IPS-NIHi11 (cell line): ENCODE data around the gene TNS1.

Experiments
- DNase-seq: peaks from one replicate; pipeline ENCODE4 v3.0.0; 2012; ENCODE audit warnings: mixed read lengths, low spot score

The TNS1 gene

DNA sequence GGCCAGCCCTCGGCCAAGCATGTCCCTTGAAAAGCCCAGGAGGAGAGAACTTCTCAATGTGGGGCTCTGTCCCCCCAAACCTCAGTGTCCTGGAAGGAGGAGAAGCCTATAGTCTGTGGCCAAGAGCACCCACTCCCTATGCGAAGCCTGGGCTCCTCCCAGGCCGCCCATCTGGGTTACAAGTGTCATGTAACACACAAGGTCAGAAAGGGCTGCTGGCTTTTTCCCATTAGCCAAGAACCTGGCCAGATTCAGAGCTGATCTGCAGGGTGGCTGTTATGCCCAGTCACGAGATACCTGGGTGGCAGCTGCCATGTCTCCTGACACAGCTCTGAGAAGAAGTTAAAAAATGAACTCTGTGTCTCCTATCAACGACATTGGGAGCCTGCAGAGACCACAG lies 170.7 kb downstream of the TNS1 start:
- no peak for DNase-seq

DNA sequence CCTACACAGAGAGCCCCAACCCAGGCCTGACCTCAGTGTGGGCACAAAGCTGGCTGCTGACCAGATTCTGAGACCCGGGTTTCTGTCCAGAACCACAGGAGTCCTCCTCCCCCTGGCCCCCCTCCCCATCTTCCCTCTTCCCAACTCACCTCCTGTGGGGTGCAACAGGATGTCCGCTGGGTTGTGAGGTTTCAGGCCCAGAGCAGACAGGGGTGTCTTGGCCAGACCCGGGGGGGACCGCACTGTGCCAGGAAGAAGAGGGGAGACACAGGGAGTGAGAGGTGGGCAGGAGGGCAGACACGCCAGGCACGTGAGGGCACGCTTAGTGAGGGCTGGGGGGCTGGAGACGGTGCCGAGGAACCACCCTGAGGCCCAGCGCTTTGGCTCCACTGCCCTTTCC lies 171.5 kb downstream of the TNS1 start:
- DNase-seq = no peak

DNA sequence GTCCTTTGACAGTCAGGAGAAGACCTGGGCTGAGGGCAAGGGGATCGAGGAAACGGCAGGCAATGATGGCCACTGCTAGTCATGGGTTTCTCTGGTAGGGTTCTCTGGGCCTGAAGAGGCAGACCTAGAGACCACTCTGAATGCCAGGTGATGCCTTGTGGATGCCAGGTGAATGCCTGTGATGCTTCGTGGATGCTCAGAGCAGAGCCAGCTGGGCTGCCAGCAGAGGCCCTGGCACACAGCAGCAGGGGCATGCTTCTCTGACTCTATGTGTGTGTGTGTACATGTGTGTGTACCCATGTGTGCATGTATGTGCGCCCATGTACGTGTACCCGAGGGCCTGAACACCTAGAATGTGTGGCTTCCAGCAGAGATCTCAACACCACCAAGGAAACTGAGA lies 172.0 kb downstream of the TNS1 start:
- DNase-seq = no peak

DNA sequence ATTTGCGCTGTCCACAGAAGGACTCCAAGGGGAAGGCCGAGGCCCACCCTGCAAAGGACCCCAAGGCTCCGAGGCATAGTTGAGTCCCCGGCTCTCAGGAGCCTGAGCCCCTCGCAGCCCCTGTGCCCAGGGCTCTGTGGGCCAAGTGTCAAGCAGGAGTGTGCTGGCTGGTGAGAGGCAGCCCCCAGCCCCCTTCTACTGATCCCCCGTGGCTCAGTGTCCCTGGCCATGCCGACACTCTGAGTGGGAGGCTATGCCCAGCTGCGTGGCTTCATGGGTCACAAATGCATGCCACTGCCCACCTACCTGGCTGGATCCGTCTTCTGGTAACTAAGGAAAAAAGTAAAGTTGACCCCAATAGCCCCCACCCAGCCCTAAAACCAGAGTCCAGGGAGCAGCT lies 172.7 kb downstream of the TNS1 start:
- DNase-seq = no peak

- no peak for DNase-seq
Observed at GRCh38 chr2:217829420-217829819, 173.4 kb downstream of the TNS1 start.

DNA sequence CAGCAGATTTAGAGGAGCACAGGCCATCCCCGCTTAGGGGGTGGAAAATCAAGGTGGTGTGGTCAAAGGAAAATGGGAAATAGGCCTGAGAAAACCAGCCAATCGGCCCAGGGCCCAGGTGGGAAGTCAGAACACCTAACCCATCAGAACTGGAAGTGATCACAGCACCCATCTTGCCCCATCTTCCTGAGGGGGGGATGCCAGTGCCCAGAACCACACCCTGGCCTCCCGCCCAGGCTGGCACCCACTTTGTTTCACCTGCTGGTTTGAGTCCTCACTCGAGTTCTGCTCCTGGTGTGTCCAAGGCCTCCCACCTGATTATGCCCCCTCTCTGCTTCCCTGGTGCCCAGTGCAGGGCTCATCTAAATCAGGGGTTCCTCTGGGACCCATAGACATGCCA lies 174.5 kb downstream of the TNS1 start:
- DNase-seq = no peak

- no peak for DNase-seq
Observed at GRCh38 chr2:217827430-217828201, 175.2 kb downstream of the TNS1 start.

DNA sequence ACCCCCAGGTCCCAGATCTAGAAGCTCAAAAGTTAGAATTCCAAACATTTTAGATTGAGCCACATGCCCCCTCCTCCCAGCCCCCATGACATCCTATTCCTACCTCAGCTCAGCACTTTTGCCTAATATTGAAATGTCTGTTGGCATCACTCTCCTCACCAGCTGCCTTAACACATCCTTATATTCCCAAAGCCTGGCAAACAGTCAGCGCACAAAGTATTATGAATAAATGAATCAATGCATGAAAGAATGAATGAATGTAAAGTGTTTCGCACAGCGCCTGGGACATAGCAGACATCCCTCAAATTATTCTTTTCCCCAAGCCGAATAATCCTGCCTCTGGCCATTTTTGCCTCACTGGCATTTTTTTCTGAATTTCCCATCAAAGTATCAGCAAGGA lies 175.8 kb downstream of the TNS1 start:
- DNase-seq = no peak

- peak; percentile 61 for DNase-seq
Observed at GRCh38 chr2:217826520-217826919, 176.3 kb downstream of the TNS1 start.

- DNase-seq = no peak
Observed at GRCh38 chr2:217825469-217826235, 177.1 kb downstream of the TNS1 start.

DNA sequence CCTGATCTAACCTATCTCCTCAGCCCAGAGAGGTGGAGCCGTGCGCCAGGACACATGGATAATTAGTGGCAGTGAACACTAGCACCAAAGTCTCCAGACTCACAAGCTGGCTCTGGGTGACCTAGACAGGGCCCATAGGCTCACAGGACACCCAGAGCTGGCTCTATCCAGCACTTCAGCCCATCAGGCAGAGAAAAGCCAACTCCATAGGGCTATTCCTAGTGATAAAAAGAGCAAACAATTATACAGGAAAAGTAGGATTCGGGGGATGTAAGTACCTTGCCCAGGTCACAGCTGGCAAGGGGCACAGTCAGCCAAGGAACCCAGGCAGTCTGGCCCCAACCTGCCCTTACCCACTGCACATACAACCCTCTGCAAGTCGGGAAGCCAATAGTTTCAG lies 178.6 kb downstream of the TNS1 start:
- no peak for DNase-seq

- DNase-seq = no peak
Observed at GRCh38 chr2:217823626-217824025, 179.2 kb downstream of the TNS1 start.

GRCh38 chr2:217822296-217823252 lies 180.2 kb downstream of the TNS1 start:
- DNase-seq = peak; percentile 55

GRCh38 chr2:217821536-217822147 lies 181.2 kb downstream of the TNS1 start:
- no peak for DNase-seq

DNA sequence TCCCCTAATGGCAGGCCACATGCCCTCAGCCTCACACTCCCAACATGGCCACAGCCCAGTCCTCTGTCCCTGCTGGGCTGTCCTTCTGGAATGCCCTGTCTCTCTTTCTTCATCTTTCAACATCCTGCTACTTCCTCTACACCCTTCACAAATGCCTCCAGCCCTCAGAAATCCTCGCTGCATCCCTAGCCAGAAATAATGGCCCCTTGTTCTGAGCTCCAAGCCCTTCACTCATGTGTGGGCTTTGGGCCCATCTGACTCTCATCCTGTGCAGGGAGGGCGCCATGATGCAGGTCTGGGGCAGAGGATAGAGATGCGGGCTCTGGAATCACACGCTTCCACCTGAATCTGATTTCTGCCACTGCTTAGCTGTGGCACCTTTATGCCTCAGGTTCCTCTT lies 181.9 kb downstream of the TNS1 start:
- no peak for DNase-seq

GRCh38 chr2:217820091-217820819 lies 182.5 kb downstream of the TNS1 start:
- no peak for DNase-seq

DNA sequence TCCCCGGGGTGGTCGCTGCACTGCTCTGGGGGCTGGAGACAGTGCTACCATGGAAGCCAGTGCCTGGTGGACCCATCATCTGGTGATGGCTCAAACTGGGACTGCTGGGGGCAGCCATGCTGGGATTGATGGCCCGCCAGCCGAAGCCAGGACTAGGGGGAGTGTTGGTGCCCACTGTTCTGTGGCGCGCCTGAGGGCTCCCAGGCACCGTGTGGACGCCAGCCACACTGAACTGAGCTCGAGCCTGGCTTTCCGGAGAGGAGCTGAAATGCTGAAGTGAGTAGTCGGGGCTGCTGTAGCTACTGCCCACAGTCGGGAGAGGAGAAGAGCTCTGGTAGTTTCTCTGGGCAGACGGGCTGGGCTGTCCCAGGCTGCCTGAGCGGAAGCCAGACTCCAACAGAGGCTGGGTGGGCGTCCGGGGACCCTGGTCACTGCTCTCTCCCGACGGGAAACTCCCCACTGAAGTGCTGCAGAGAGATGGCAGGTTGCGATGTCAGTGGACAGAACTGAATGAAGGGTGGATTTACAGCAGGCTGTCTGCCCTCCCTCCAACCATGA lies 184.4 kb downstream of the TNS1 start:
- DNase-seq = no peak

DNA sequence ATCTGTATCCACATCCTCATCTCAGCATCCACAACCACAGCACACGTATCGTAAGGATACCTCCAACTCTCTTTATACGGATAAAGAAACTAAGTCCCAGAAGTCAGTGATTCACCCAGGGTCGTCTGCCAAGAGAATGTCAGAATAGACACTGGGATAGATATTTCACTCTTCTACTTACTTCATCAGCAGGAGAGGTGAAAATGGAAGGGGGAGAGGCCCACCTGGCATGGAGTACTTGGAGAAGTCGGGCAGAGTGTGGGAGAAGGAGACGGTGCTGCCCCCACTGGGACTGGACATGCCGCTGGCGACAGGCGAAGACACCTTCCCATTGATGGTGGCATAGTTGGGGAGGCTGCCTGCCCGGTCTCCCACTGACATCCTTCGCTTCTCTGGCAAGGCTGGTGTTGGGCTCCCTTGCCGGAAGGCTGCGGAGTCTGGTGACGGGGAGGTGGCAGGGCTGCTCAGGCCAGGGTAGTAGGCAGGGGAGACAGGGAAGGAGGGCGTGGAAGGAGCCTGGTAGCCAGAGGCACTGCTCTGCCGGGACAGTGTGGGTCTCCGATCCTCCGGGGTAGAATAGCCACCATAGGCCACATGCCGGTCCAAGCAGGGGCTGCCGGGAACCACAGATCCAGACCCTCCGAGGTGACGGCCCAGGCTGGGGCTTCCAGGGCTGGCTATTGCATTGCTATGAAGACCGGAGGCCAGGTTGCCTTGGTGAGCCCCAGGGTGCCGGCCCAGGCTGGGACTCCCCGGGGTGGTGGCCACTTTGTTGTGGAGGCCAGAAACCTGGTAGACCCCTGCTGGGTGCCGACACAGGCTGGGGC lies 185.1 kb downstream of the TNS1 start:
- DNase-seq = no peak

GRCh38 chr2:217816396-217816869 lies 186.4 kb downstream of the TNS1 start:
- no peak for DNase-seq

- DNase-seq = no peak
Observed at GRCh38 chr2:217813828-217814227, 189.0 kb downstream of the TNS1 start.
